ENCODE results near the gene CLSTN1. TPM values are rescaled to one million over a fixed set of nuclear protein-coding genes. Genes with fewer than 3 reads are reported as not detected.
A peak's percentile ranks its signal among the peaks of the same experiment; 100 is the strongest.

CLSTN1 gene
- total RNA-seq, 1 donor from 2014 or later: 84.8 TPM

DNA sequence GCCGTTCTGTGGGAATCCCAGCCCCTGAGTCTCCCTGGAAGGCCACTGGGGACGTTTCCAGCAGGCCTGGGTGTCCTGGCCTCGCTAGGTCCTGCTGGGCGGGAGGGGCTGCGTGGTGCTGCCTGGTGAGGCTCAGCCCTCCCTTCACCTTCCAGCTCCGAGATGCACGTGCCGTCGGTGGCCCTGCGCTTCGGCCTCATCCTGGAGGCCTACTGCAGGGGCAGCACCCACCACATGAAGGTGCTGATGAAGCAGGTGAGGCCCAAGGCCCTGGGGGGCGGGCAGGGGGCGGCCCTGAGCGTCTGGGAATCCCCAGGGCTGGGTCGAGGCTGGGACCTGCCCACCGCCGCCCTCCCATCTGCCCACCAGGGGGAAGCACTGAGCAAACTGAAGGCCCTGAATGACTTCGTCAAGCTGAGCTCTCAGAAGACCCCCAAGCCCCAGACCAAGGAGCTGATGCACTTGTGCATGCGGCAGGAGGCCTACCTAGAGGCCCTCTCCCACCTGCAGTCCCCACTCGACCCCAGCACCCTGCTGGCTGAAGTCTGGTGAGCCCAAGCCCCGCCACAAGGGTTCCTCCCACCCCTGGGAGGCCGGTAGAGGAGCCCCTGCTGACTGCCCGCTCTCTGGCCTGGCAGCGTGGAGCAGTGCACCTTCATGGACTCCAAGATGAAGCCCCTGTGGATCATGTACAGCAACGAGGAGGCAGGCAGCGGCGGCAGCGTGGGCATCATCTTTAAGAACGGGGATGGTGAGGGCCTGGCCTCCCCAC, 102.0 kb downstream of the CLSTN1 start:
- TF ChIP-seq, protein P1, sequence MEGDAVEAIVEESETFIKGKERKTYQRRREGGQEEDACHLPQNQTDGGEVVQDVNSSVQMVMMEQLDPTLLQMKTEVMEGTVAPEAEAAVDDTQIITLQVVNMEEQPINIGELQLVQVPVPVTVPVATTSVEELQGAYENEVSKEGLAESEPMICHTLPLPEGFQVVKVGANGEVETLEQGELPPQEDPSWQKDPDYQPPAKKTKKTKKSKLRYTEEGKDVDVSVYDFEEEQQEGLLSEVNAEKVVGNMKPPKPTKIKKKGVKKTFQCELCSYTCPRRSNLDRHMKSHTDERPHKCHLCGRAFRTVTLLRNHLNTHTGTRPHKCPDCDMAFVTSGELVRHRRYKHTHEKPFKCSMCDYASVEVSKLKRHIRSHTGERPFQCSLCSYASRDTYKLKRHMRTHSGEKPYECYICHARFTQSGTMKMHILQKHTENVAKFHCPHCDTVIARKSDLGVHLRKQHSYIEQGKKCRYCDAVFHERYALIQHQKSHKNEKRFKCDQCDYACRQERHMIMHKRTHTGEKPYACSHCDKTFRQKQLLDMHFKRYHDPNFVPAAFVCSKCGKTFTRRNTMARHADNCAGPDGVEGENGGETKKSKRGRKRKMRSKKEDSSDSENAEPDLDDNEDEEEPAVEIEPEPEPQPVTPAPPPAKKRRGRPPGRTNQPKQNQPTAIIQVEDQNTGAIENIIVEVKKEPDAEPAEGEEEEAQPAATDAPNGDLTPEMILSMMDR (IDR thresholded peaks at IDR 0.05; ENCODE audit: unreplicated experiment): peak; percentile 92
- Mint-ChIP-seq H3K27ac (ENCODE audit: unreplicated experiment) (no peak overlapping the region), H3K27me3 (ENCODE audit: unreplicated experiment) (no peaks in the 10 kb centered on the region), H3K9me3 (ENCODE audit: unreplicated experiment) (no peaks in the 10 kb centered on the region), H3K36me3 (ENCODE audit: low read depth, unreplicated experiment) (peaks cover 17% of the 10 kb centered on the region), H3K4me3 (ENCODE audit: unreplicated experiment) (no peak overlapping the region), H3K4me1 (ENCODE audit: unreplicated experiment) (peaks cover 7% of the 10 kb centered on the region)
- peak; percentile 74 for DNase-seq (ENCODE audit: low spot score)

DNA sequence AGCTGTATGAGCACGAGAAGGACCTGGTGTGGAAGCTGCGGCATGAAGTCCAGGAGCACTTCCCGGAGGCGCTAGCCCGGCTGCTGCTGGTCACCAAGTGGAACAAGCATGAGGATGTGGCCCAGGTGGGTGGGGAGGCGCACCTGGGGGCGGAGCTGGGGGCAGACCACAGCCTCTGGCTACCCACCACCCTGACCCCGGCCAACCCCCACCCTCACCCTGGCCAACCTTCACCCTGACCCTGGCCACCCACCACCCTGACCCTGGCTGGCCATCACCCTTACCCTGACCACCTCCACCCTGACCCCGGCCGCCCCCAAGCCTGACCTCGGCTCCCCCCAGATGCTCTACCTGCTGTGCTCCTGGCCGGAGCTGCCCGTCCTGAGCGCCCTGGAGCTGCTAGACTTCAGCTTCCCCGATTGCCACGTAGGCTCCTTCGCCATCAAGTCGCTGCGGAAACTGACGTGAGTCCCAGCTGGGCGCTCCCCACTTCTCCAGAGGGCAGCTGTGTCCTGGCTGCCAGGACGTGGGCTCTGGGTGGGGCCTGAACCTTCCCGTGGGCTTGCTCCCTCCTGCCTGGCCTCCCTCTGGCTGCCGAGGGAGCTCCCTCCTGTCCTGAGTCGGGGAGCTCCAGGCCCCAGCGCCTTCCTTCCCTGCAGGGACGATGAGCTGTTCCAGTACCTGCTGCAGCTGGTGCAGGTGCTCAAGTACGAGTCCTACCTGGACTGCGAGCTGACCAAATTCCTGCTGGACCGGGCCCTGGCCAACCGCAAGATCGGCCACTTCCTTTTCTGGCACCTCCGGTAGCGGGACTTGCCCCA, 102.8 kb downstream of the CLSTN1 start:
- H3K27me3 Mint-ChIP-seq (ENCODE audit: unreplicated experiment): peaks cover 2% of the 10 kb centered on the region
- no peak overlapping the region for H3K27ac Mint-ChIP-seq (ENCODE audit: unreplicated experiment)
- TF ChIP-seq, protein P1 (IDR thresholded peaks at IDR 0.05; ENCODE audit: unreplicated experiment): no peak
- H3K36me3 Mint-ChIP-seq (ENCODE audit: low read depth, unreplicated experiment): peaks cover 16% of the 10 kb centered on the region
- no peak for DNase-seq (ENCODE audit: low spot score)
- H3K4me1 Mint-ChIP-seq (ENCODE audit: unreplicated experiment): peaks cover 7% of the 10 kb centered on the region
- H3K4me3 Mint-ChIP-seq (ENCODE audit: unreplicated experiment): no peak overlapping the region
- no peaks in the 10 kb centered on the region for H3K9me3 Mint-ChIP-seq (ENCODE audit: unreplicated experiment)

DNA sequence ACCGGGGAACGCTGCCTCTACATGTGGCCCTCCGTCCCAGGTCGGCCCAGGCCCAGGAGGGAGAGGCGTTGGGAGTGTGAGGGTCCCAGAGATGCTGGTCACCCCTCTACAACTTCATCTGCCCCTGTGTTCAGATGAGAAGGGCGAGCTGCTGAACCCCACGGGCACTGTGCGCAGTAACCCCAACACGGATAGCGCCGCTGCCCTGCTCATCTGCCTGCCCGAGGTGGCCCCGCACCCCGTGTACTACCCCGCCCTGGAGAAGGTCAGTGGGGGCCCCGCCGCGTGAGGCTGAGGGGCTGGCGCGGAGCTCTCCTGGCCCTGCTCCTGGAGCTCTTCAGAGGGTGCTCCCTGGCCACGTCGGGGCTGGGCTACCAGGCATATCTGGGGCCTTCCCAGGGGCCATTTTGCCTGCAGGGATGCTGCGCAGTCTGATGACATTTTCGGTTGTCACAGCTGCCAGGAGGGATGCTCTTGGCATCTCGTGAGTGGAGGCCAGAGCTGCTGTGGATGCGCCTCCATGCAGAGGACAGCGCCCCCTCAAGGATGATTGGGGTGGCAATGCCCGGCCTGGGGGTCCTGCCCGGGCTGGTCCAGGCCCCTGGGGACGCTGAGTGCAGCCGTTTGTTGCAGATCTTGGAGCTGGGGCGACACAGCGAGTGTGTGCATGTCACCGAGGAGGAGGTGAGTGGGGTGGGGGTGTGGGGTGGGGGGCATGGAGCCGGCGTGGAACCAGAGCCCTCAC, 103.6 kb downstream of the CLSTN1 start:
- Mint-ChIP-seq H3K9me3 (ENCODE audit: unreplicated experiment) (no peaks in the 10 kb centered on the region), H3K4me1 (ENCODE audit: unreplicated experiment) (peaks cover 7% of the 10 kb centered on the region), H3K36me3 (ENCODE audit: low read depth, unreplicated experiment) (peaks cover 16% of the 10 kb centered on the region), H3K27ac (ENCODE audit: unreplicated experiment) (no peak overlapping the region), H3K4me3 (ENCODE audit: unreplicated experiment) (no peak overlapping the region), H3K27me3 (ENCODE audit: unreplicated experiment) (peaks cover 2% of the 10 kb centered on the region)
- DNase-seq (ENCODE audit: low spot score): peak; percentile 38
- TF ChIP-seq, protein P1 (IDR thresholded peaks at IDR 0.05; ENCODE audit: unreplicated experiment): peak; percentile 28

DNA sequence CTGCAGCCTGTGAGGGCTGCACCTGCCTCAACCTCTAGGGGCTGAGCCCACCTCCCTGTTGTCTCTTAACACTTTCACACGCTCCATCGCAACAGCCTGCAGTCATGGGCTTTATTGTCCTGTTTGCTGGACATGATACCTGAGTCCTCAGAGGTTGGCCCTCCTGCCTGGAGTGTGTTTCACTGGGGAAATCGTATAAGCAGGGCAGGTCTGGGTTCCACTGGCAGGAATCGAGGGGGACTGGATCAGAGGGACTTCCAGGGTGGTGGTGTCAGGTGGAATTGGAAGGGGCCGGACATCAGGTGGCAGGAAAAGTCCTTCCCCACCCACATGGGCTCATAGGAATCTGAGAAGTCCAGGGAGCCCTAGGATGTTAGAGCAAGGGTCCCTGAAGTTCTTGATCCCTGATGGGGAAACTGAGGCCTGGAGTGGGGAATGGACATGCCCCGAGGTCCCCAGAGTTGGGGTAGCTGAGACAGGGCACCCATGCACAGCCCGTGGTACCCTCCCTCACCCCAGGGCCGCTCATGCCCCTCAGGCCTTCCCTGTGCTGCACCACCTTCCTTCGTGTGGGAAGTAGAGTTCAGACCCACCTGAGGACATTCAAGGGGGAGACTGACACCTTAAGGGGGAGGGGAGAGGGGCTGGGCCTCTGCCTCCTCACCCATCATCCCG, 105.6 kb downstream of the CLSTN1 start:
- peaks cover 5% of the 10 kb centered on the region for H3K36me3 Mint-ChIP-seq (ENCODE audit: low read depth, unreplicated experiment)
- no peak overlapping the region for H3K4me3 Mint-ChIP-seq (ENCODE audit: unreplicated experiment)
- TF ChIP-seq, protein P1 (IDR thresholded peaks at IDR 0.05; ENCODE audit: unreplicated experiment): no peak

More for the DNA sequence above, 105.6 kb downstream of the CLSTN1 start:
- DNase-seq (ENCODE audit: low spot score): no peak
- Mint-ChIP-seq H3K27me3 (ENCODE audit: unreplicated experiment) (peaks cover 2% of the 10 kb centered on the region), H3K9me3 (ENCODE audit: unreplicated experiment) (no peaks in the 10 kb centered on the region), H3K4me1 (ENCODE audit: unreplicated experiment) (peaks cover 7% of the 10 kb centered on the region), H3K27ac (ENCODE audit: unreplicated experiment) (peak overlapping the region; percentile 52)

Data from endothelial cell (in vitro differentiated cells).